NCI-H1930 (cell line): ENCODE measurements around the gene DDTL.
"Not testable (repeated sequence)": the region's sequence is repeated elsewhere in the genome, so short reads cannot be mapped to it uniquely, and the experiment has no call there.

Source experiments
- DNase-seq, 2 experiments: peaks; one replicate each; lab custom pipeline; 2025; lab: John Stamatoyannopoulos, UW

DDTL gene

GRCh38 chr22:23970201-23970641, 3.5 kb downstream of the DDTL start:
- DNase-seq: no peak

DNA sequence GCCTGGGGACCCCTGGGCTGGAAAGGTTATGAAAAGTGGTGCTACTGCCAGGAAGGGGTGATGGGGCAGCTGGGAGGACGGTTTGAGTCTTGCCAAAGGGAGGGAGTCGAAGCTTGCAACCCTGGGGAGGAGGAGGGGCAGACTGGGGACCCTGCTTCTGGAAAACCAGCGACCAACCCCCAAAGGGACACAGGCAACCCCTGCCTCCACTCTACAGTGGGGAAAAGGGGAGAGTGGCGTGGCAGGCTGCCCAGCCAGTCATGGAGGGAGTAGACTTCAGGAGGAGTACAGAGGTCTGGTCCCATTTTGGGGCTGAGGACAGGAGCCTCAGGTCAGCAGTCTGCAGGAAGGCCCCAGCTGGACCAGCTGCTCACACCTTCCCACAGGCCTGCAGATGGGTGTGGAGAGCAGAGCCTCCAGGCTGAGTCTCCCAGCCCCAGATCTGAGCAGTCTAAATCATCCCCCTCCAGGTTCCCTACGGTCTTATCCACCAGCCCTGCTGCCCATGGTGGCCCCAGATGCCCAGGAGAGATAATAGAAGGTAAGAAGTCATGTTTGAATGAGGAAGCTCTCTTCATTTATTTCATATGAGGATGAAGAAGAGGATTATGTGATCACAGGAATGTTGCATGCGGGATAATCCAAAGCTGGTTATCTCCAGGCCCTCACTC, 4.3 kb downstream of the DDTL start:
- no peak for DNase-seq

- DNase-seq: not testable (repeated sequence)
Measured at GRCh38 chr22:23971927-23972326, 5.2 kb downstream of the DDTL start.

DNA sequence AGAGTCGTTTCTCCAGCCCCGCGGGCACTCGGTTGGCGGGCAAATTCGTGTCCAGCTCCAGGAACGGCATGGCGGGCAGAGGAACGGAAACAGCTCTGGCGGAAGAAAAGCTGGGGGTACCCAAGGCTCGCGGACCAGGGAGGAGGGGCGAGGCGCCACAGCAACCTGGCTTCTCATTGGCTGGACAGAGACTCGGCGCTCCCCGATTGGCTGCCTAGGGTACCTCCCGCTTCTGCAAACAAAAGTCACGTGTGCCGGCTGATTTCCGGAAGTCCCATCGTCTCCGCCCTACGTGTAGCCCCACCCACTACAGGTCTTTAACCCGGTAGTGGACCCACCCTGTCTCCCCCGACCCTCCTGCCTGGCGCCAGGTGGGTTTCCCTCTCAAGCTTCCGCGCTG, 7.7 kb downstream of the DDTL start, which contains the start of gene DDT:
DDT (minus strand) TSS at position 97 of the 400 bp plus-strand sequence; CDS start at position 70, 27 bp downstream.
- DNase-seq: not testable (repeated sequence)

GRCh38 chr22:23974836-23975352, 8.2 kb downstream of the DDTL start:
- DNase-seq: not testable (repeated sequence)

DNA sequence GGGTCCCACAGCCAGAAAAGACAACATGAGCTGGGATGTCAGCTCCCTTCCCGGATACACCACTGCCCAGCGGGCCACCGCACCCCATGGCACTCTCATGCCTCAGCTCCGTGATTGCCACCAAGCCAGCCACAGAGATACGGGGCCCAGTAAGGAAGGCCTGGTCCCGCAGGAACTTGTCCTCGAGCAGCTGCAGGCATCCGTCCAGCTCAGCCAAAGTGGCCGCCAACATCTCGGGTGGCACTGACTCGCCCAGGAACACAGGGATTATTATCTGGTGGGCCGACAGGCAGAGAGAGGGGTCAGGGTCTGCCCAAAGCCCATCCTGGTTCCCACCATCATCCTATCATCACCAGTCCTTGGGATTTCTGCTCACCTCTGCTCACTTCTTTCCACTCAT, 10.6 kb downstream of the DDTL start:
- not testable (repeated sequence) for DNase-seq

- not testable (repeated sequence) for DNase-seq
Measured at GRCh38 chr22:23979557-23980240, 13.0 kb downstream of the DDTL start, which contains the start of gene GSTT2. GSTT2 (plus strand) TSS chr22:23980134.

- not testable (repeated sequence) for DNase-seq
Measured at GRCh38 chr22:23980567-23980966, 13.9 kb downstream of the DDTL start.

- DNase-seq: no peak
Measured at GRCh38 chr22:23984430-23984829, 17.7 kb downstream of the DDTL start.

DNA sequence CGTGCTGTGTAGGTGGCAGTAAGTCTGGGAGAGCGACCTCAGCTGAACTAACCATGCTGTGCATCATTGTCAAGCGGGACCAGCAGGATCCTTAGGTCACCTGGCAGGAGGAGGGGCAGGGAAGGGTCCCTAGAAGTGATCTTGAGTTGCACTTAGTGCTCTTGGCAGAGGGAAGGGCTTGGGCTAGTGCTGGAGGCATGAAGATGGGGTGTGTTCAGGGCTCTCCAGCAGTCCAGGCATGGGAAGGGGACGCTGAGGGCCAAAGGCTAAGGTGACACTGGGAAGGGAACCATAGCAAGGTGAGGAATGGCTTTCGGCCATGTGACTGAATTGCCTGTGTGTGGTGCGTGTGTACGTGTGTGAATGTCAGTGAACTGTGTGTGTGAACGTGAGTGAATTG, 19.4 kb downstream of the DDTL start:
- DNase-seq: not testable (repeated sequence)

DNA sequence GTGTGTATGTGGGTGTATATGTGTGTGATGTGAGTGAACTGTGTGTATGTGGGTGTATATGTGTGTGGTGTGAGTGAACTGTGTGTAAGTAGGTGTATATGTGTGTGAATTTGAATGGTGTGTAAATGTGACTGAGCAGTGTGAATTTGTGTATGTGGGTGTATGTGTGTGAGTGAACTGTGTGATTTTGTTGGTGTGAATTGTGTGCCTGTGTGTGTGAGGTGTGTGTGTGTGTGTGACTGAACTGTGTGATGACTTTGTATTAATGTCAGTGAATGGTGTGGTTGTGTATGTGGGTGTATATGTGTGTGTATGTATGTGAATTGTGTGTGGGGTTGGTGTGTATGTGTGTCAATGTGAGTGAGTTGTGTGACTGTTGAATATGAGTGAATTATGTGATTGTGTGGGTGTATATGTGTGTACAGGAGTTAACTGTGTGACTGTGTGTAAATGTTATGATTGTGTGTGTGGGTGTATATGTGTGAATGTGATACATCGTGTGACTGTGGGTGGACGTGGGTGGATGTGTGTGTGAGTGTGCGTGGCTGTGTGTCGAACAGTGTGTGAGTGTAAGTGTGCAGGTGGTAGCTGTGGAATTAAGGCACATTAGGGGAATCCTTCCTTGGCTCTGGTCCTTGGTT, 20.0 kb downstream of the DDTL start:
- not testable (repeated sequence) for DNase-seq

- DNase-seq: not testable (repeated sequence)
Measured at GRCh38 chr22:23989583-23990244, 23.0 kb downstream of the DDTL start.

- DNase-seq: not testable (repeated sequence)
Measured at GRCh38 chr22:23993080-23993479, 26.4 kb downstream of the DDTL start.

GRCh38 chr22:23993581-23994177, 27.0 kb downstream of the DDTL start:
- not testable (repeated sequence) for DNase-seq

DNA sequence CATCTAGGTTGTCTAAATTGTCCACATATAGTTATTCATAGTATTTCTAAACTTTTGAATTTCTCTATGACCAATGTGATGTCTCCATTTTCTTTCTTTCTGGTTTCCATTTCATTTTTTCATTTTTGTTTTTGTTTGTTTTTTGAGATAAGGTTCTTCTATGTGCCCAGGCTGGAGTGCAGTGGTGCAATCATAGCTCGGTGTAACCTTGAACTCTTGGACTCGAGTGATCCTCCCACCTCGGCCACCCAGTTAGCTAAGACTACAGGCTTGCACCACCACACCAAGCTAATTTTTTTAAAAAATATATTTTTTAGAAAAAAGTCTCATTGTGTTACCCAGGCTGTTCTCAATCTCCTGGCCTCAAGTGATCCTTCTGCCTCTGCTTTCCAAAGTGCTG, 30.4 kb downstream of the DDTL start:
- DNase-seq: no peak

DNA sequence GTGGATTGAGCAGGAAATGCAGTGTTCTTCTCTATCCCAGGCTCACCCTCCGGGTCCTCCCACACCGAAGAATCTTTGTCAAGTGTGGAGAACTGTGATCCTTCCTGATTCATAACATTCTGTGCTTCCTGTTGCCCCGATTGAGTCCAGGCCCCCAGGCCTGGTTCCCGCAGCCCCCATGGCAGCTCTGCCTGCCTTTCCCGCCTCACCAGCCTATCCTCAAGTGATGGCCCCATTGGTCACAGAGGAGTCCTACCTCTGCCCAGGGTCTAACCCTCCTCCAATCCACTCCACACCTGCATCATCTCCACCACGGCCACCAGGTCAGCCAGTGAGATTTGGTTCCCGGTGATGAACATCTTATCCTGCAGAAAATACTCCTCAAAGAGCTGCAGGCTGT, 33.1 kb downstream of the DDTL start:
- DNase-seq: not testable (repeated sequence)

- no peak for DNase-seq
Measured at GRCh38 chr22:24001314-24001713, 34.6 kb downstream of the DDTL start.

DNA sequence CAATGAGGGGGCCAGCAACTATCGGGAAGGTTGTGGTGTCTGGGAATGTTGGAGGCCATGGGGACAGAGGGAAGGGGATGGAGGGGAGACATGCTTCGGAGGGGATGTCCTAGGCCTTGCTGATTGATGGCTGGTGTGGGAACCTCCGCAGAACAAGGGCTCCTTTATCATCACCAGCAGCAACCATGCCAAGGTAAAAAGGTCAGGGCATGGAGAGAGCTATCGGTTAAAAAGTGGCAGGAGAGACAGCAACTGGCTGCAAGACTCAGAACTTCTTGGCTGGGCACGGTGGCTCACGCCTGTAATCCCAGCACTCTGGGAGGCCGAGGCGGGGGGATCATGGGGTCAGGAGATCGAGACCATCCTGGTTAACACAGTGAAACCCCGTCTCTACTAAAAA, 35.6 kb downstream of the DDTL start:
- no peak for DNase-seq

GRCh38 chr22:24002851-24003250, 36.2 kb downstream of the DDTL start:
- no peak for DNase-seq

DNA sequence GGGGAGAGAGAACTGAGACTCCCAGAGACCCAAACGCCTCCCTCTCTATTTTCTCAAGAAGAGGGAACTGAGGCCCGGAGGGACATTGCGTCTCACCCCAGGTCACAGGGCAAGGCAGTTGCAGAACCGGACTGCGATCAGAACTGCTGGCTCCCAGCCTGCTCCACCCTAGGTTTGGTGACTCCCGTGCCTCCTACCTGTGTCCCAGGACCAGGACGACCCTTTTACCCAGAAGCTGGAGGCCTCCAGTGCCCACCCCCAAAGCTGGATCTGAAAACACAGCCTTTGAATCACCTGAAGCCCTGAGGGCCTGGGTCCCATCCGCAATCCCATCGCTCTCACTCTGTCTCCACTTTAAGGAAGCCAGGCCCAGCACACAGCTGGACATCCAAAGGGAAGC, 37.2 kb downstream of the DDTL start:
- DNase-seq: no peak

DNA sequence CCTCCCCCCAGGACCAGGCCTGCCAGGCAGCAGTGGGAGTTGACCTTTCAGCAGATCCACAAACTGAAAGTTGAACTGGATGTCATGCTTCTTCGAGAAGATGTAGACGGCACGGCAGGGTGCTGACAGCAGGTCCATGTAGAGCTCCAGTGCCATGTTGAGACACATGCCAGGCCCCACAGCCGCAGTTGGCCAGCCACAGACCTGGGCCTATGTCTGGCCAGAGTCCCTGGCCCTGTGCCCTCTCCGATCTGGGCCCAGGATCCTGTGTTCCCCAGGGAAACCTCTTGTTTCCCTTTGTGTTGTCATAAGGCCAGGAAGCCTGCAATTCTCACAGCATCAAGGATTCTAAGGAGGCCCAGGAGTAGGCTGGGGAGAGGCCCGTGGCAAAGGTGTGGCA, 38.5 kb downstream of the DDTL start, which contains the start of gene GSTT4:
GSTT4 (minus strand) TSS at position 253 of the 400 bp plus-strand sequence; CDS start at position 156, 97 bp downstream.
- no peak for DNase-seq
